Naive thymus-derived CD8-positive, alpha-beta T cell (primary cell): ENCODE results near the gene PFKP. TPM values are rescaled to one million over a fixed set of nuclear protein-coding genes. Genes with fewer than 3 reads are reported as not detected.

Source experiments
- ATAC-seq, 2 donors: fragments of 150-1000 bp; cut with Tn5 transposase in 1 of 2; sonication (Bioruptor Pico), chemical (Tn5 transposase) in 1 of 2; 1 replicate in 1 of 2; 2 replicates in 1 of 2; pipeline ENCODE4 v1.10.0; 2021; ENCODE audit warnings: mild to moderate bottlenecking in 2 of 2, moderate library complexity in 2 of 2
- POLR2A ChIA-PET: fragments of 350-600 bp; sonication (Branson Sonifier 250); formaldehyde crosslinking; loops from one replicate; lab custom pipeline; 2021; ENCODE audit warnings: antibody characterized with exemption; lab: Charles Lee
- DNase-seq, 10 donors: peaks; one replicate each; pipeline versions ENCODE4 v3.0.0 to v3.0.0-alpha.2; 2020 to 2022
- H3K27ac Mint-ChIP-seq, 10 donors: one replicate each; pipeline ENCODE4 v1.8.0; 2020 to 2022; ENCODE audit warnings: mild to moderate bottlenecking in 10 of 10, mixed read lengths in 10 of 10, moderate library complexity in 4 of 10, inconsistent platforms in 1 of 10
- H3K27me3 Mint-ChIP-seq, 5 donors: one replicate each; pipeline ENCODE4 v1.8.0; 2021 to 2022; ENCODE audit warnings: mixed read lengths in 5 of 5
- H3K36me3 Mint-ChIP-seq, 3 donors: one replicate each; pipeline ENCODE4 v1.8.0; 2020 to 2022; ENCODE audit warnings: mixed read lengths in 3 of 3, mild to moderate bottlenecking in 2 of 3, inconsistent platforms in 1 of 3
- H3K4me1 Mint-ChIP-seq, 4 donors: one replicate each; pipeline ENCODE4 v1.8.0; 2021 to 2022; ENCODE audit warnings: mixed read lengths in 4 of 4
- H3K4me3 Mint-ChIP-seq, 10 donors: one replicate each; pipeline ENCODE4 v1.8.0; 2020 to 2022; ENCODE audit warnings: mild to moderate bottlenecking in 10 of 10, mixed read lengths in 10 of 10, moderate library complexity in 6 of 10, inconsistent platforms in 1 of 10
- H3K9me3 Mint-ChIP-seq, 9 donors: one replicate each; pipeline ENCODE4 v1.8.0; 2020 to 2022; ENCODE audit warnings: mixed read lengths in 9 of 9, mild to moderate bottlenecking in 3 of 9, inconsistent platforms in 1 of 9, moderate library complexity in 1 of 9
- polyA plus RNA-seq, 3 donors: library from polyadenylated mRNA; unstranded; fragments of 300-500 nt; fragmentation: Illumina TruSeq; gene quantifications; one replicate each; pipeline ENCODE4 v1.2.3, GENCODE V29; 2021
- total RNA-seq, 8 experiments: library from RNA in 2 of 8; stranded (reverse) in 2 of 8; gene quantifications; one replicate each; pipeline ENCODE4 v1.2.3 and lab custom pipeline; 2021 to 2026

Gene PFKP
- total and polyA plus RNA-seq, 5 experiments from 2014 or later: 26.4 to 69.5 (median 41.2) TPM

- H3K4me3 Mint-ChIP-seq: no peak overlapping the region
- H3K27me3 Mint-ChIP-seq: no peaks in the 10 kb centered on the region
- no peak for ATAC-seq
- H3K4me1 Mint-ChIP-seq: peaks cover 0 to 6% (median 0%) of the 10 kb centered on the region in 4 donors
- POLR2A ChIA-PET: no interaction called here
- DNase-seq: no peak
- H3K9me3 Mint-ChIP-seq: no peaks in the 10 kb centered on the region
- H3K36me3 Mint-ChIP-seq: peaks cover 6 to 99% (median 51%) of the 10 kb centered on the region in 3 donors
- peak overlapping the region in 1 of 10 donors; percentile 20 for H3K27ac Mint-ChIP-seq
Measured at GRCh38 chr10:3137958-3138726, 70.8 kb downstream of the PFKP start.

GRCh38 chr10:3139216-3139910 lies 72.0 kb downstream of the PFKP start:
- no peak for ATAC-seq
- Mint-ChIP-seq H3K4me3 (no peak overlapping the region), H3K27ac (no peak overlapping the region), H3K4me1 (peaks cover 0 to 6% (median 0%) of the 10 kb centered on the region in 4 donors), H3K9me3 (no peaks in the 10 kb centered on the region), H3K27me3 (no peaks in the 10 kb centered on the region), H3K36me3 (peaks cover 6 to 100% (median 51%) of the 10 kb centered on the region in 3 donors)
- no peak for DNase-seq
- POLR2A ChIA-PET: no interaction called here

GRCh38 chr10:3140280-3140679 lies 72.9 kb downstream of the PFKP start:
- peaks cover 0 to 6% (median 0%) of the 10 kb centered on the region in 4 donors for H3K4me1 Mint-ChIP-seq
- no peak overlapping the region for H3K4me3 Mint-ChIP-seq
- ATAC-seq: no peak
- H3K9me3 Mint-ChIP-seq: no peaks in the 10 kb centered on the region
- peak overlapping the region in 2 of 10 donors; percentile 9 to 33 for H3K27ac Mint-ChIP-seq
- H3K36me3 Mint-ChIP-seq: peaks cover 6 to 100% (median 49%) of the 10 kb centered on the region in 3 donors
- POLR2A ChIA-PET: no interaction called here
- no peaks in the 10 kb centered on the region for H3K27me3 Mint-ChIP-seq
- no peak for DNase-seq

GRCh38 chr10:3141351-3142005 lies 74.1 kb downstream of the PFKP start:
- Mint-ChIP-seq H3K27me3 (no peaks in the 10 kb centered on the region), H3K36me3 (peaks cover 6 to 100% (median 51%) of the 10 kb centered on the region in 3 donors), H3K27ac (peak overlapping the region in 3 of 10 donors; percentile 10 to 75 (median 22)), H3K9me3 (no peaks in the 10 kb centered on the region), H3K4me1 (peaks cover 0 to 6% (median 0%) of the 10 kb centered on the region in 4 donors), H3K4me3 (no peak overlapping the region)
- no peak for DNase-seq
- ATAC-seq: no peak
- POLR2A ChIA-PET: no interaction called here

- H3K27me3 Mint-ChIP-seq: no peaks in the 10 kb centered on the region
- POLR2A ChIA-PET: no interaction called here
- H3K36me3 Mint-ChIP-seq: peaks cover 6 to 99% (median 48%) of the 10 kb centered on the region in 3 donors
- peaks cover 0 to 6% (median 0%) of the 10 kb centered on the region in 4 donors for H3K4me1 Mint-ChIP-seq
- H3K4me3 Mint-ChIP-seq: no peak overlapping the region
- no peak for ATAC-seq
- H3K9me3 Mint-ChIP-seq: no peaks in the 10 kb centered on the region
- DNase-seq: no peak
- H3K27ac Mint-ChIP-seq: peak overlapping the region in 3 of 10 donors; percentile 22 to 75 (median 32)
Measured at GRCh38 chr10:3142146-3142875, 75.0 kb downstream of the PFKP start.

- H3K4me1 Mint-ChIP-seq: peaks cover 0 to 6% (median 0%) of the 10 kb centered on the region in 4 donors
- POLR2A ChIA-PET: no interaction called here
- peak overlapping the region in 1 of 10 donors; percentile 48 for H3K27ac Mint-ChIP-seq
Measured at GRCh38 chr10:3143366-3143765, 76.0 kb downstream of the PFKP start.

GRCh38 chr10:3143791-3144434 lies 76.6 kb downstream of the PFKP start:
- no peak for DNase-seq
- Mint-ChIP-seq H3K4me1 (peaks cover 0 to 6% (median 0%) of the 10 kb centered on the region in 4 donors), H3K27ac (peak overlapping the region in 2 of 10 donors; percentile 48 to 65), H3K27me3 (no peaks in the 10 kb centered on the region), H3K36me3 (peaks cover 2 to 99% (median 40%) of the 10 kb centered on the region in 3 donors), H3K4me3 (no peak overlapping the region), H3K9me3 (no peaks in the 10 kb centered on the region)
- ATAC-seq: no peak
- POLR2A ChIA-PET: no interaction called here

More at GRCh38 chr10:3143366-3143765, 76.0 kb downstream of the PFKP start:
- Mint-ChIP-seq H3K9me3 (no peaks in the 10 kb centered on the region), H3K4me3 (no peak overlapping the region), H3K36me3 (peaks cover 6 to 99% (median 46%) of the 10 kb centered on the region in 3 donors), H3K27me3 (no peaks in the 10 kb centered on the region)
- no peak for ATAC-seq
- DNase-seq: no peak

GRCh38 chr10:3145366-3145765 lies 78.0 kb downstream of the PFKP start:
- POLR2A ChIA-PET: no interaction called here
- Mint-ChIP-seq H3K27me3 (no peaks in the 10 kb centered on the region), H3K9me3 (no peaks in the 10 kb centered on the region), H3K4me3 (no peak overlapping the region), H3K4me1 (peaks cover 0 to 6% (median 0%) of the 10 kb centered on the region in 4 donors), H3K36me3 (peaks cover 0 to 97% (median 31%) of the 10 kb centered on the region in 3 donors), H3K27ac (no peak overlapping the region)
- no peak for DNase-seq
- no peak for ATAC-seq

- H3K9me3 Mint-ChIP-seq: no peaks in the 10 kb centered on the region
- no peak for DNase-seq
- ATAC-seq: no peak
- peaks cover 0 to 96% (median 30%) of the 10 kb centered on the region in 3 donors for H3K36me3 Mint-ChIP-seq
- H3K4me1 Mint-ChIP-seq: peaks cover 0 to 6% (median under 1%) of the 10 kb centered on the region in 4 donors
- no peaks in the 10 kb centered on the region for H3K27me3 Mint-ChIP-seq
- peak overlapping the region in 1 of 10 donors; percentile 13 for H3K27ac Mint-ChIP-seq
- POLR2A ChIA-PET: no interaction called here
- no peak overlapping the region for H3K4me3 Mint-ChIP-seq
Measured at GRCh38 chr10:3146289-3146688, 78.9 kb downstream of the PFKP start.

GRCh38 chr10:3147117-3147820 lies 79.9 kb downstream of the PFKP start:
- Mint-ChIP-seq H3K4me3 (no peak overlapping the region), H3K27me3 (no peaks in the 10 kb centered on the region), H3K4me1 (peaks cover 0 to 2% (median under 1%) of the 10 kb centered on the region in 4 donors), H3K36me3 (peaks cover 0 to 96% (median 29%) of the 10 kb centered on the region in 3 donors), H3K9me3 (no peaks in the 10 kb centered on the region), H3K27ac (no peak overlapping the region)
- no peak for ATAC-seq
- POLR2A ChIA-PET: no interaction called here
- no peak for DNase-seq

GRCh38 chr10:3148041-3148440 lies 80.7 kb downstream of the PFKP start:
- POLR2A ChIA-PET: no interaction called here
- peaks cover 0 to 96% (median 27%) of the 10 kb centered on the region in 3 donors for H3K36me3 Mint-ChIP-seq

More at GRCh38 chr10:3148041-3148440, 80.7 kb downstream of the PFKP start:
- ATAC-seq (no peak), DNase-seq (no peak)
- Mint-ChIP-seq H3K4me1 (peaks cover 0 to 4% (median under 1%) of the 10 kb centered on the region in 4 donors), H3K27me3 (no peaks in the 10 kb centered on the region), H3K4me3 (no peak overlapping the region), H3K9me3 (no peaks in the 10 kb centered on the region), H3K27ac (peak overlapping the region in 1 of 10 donors; percentile 62)
